ACHN (cell line): ENCODE results near the gene SPDYE11.
"Not testable (repeated sequence)": the region's sequence is repeated elsewhere in the genome, so short reads cannot be mapped to it uniquely, and the experiment has no call there.

Experiments
- DNase-seq: peaks from one replicate; pipeline ENCODE4 v3.0.0-alpha.2; 2015
- in situ Hi-C: cut with HindIII; loops from 2 replicates; pipeline ENCODE4 v1.10.0; 2017; ENCODE audit warnings: low sequenced_read_pairs, low pct_ligation_motif_present, low pct_unique_long_range_greater_than_20kb

Gene SPDYE11, protein sequence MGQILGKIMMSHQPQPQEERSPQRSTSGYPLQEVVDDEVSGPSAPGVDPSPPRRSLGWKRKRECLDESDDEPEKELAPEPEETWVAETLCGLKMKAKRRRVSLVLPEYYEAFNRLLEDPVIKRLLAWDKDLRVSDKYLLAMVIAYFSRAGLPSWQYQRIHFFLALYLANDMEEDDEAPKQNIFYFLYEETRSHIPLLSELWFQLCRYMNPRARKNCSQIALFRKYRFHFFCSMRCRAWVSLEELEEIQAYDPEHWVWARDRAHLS

DNA sequence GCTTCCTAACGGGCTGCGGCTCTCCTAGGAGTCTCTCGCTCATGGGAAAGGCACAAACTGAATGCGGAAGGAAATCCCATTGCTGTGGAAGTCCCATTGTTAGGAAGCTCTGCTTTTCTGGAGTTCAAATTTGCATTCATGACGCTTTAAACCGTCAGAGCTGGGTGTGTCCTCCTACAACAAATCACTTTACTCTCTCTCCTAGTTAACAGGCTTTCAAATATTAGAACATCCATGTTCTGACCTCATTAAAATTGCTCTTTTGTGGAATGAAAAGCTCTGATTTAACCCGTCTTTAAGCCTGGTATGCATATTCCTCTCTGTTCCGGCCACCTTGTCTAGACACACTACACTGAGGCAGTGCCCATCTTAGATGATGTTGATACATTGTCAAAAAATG, at the start of gene SPDYE11:
Gene SPDYE11, minus strand, starts transcription at position 101 of the 400 bp plus-strand sequence. CDS start 1,800 bp downstream, outside the sequence.
- in situ Hi-C loops = not testable (repeated sequence)

DNA sequence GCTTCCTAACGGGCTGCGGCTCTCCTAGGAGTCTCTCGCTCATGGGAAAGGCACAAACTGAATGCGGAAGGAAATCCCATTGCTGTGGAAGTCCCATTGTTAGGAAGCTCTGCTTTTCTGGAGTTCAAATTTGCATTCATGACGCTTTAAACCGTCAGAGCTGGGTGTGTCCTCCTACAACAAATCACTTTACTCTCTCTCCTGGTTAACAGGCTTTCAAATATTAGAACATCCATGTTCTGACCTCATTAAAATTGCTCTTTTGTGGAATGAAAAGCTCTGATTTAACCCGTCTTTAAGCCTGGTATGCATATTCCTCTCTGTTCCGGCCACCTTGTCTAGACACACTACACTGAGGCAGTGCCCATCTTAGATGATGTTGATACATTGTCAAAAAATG, 28.2 kb upstream of the SPDYE11 start, which contains the start of gene SPDYE9:
Gene SPDYE9, minus strand, starts transcription at position 101 of the 400 bp plus-strand sequence. CDS start 1,800 bp downstream, outside the sequence.
- in situ Hi-C loops, DNase-seq: not testable (repeated sequence)

More for the DNA sequence above, at the start of gene SPDYE11:
- DNase-seq = not testable (repeated sequence)

DNA sequence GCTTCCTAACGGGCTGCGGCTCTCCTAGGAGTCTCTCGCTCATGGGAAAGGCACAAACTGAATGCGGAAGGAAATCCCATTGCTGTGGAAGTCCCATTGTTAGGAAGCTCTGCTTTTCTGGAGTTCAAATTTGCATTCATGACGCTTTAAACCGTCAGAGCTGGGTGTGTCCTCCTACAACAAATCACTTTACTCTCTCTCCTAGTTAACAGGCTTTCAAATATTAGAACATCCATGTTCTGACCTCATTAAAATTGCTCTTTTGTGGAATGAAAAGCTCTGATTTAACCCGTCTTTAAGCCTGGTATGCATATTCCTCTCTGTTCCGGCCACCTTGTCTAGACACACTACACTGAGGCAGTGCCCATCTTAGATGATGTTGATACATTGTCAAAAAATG, 28.0 kb downstream of the SPDYE11 start, which contains the start of gene SPDYE8:
Gene SPDYE8, minus strand, starts transcription at position 101 of the 400 bp plus-strand sequence. CDS start 1,800 bp downstream, outside the sequence.
- in situ Hi-C loops, DNase-seq: not testable (repeated sequence)

DNA sequence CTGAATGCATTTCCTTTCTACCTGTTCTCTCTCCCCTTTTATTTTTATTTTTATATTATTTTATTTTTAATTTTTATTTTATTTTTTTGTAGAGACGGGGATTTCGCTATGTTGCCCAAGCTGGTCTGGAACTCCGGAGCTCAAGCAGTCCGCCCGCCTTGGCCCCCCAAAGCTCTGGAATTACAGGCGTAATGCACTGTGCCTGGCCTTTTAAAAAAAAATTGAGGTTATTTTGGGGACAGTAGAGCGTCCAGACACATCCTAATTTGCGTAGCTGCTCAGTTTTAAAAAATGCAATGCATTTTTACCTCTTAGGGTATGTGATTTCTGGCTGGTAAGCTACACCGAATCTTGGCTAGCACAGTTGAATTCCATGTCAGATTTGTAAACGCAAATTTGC, 51.2 kb downstream of the SPDYE11 start:
- DNase-seq, in situ Hi-C loops: not testable (repeated sequence)

DNA sequence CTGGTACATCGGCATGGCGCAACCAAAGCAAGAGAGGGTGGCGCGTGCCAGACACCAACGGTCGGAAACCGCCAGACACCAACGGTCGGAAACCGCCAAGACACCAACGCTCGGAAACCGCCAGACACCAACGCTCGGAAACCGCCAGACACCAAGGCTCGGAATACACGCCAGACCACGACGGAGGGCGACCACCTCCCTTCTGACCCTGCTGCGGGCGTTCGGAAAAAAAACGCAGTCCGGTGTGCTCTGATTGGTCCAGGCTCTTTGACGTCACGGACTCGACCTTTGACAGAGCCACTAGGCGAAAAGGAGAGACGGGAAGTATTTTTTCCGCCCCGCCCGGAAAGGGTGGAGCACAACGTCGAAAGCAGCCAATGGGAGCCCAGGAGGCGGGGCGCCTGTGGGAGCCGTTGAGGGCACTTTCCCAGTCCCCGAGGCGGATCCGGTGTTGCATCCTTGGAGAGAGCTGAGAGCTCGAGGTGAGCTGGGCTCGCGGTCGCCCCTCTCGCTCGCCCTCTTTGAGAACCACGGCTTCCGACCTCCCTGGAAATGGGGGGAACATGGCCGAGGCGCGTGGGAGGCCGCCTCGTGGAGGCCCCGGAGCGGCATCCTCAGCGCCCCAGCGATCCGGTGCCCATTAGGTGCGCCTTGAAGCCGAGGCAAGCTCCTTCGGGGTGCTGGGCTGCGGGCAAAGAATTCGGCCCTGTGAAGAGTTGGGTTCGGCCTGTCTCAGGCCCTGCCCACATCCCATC, 51.8 kb downstream of the SPDYE11 start:
- DNase-seq = peak; percentile 82
- in situ Hi-C loops = not testable (repeated sequence)

DNA sequence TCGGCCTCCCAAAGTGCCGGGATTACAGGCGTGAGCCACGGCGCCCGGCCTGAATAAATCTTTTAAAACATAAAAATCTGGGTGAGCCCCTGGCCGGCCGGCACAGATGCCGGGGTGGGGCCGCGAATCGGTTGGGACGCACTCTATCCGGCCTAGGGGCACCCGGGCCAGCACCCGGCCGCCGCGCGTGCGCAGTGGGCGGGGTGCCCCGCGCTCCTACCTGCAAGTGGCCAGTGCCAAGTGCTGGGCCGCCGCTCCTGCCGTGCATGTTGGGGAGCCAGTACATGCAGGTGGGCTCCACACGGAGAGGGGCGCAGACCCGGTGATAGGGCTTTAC, 52.4 kb downstream of the SPDYE11 start:
- in situ Hi-C loops, DNase-seq: not testable (repeated sequence)

DNA sequence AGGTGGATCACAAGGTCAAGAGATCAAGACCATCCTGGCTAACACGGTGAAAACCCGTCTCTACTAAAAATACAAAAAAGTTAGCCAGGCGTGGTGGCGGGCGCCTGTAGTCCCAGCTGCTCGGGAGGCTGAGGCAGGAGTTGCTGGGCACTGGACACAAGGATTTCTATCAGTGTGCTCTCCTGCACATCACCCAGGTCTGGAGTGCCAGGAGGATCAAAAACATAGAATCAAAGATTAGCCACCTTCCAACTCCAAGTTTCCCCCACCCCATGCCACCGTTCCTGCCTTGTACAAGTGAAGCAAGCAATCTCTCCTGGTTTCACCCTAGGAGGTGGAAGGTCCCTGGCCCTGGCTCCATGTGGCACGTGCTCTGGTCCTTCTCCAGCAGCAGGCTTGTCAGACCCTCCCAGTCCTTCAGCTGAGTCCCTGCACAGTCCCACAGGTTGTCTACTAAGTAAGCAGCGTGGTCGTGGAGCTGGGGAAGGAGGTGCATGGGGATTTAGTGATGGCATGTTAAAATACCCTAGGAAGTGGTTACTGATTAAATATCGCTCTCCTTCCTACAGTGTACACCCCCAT, 59.7 kb downstream of the SPDYE11 start:
- in situ Hi-C loops, DNase-seq: not testable (repeated sequence)
